GM18873 (cell line): ENCODE measurements around the gene MDFIC.
A peak's percentile ranks its signal among the peaks of the same experiment; 100 is the strongest.

Experiments used
- ATAC-seq: cut with Tn5 transposase; IDR thresholded peaks from one replicate; pipeline ENCODE4 v1.9.1; 2021; ENCODE audit warnings: mild to moderate bottlenecking, moderate library complexity, moderate number of reproducible peaks; ENCODE audit not compliant: unreplicated experiment, low FRiP score

MDFIC gene

GRCh38 chr7:114986190-114987180 lies 64.6 kb downstream of the MDFIC start:
- no peak for ATAC-seq

GRCh38 chr7:114988026-114988425 lies 66.1 kb downstream of the MDFIC start:
- no peak for ATAC-seq

GRCh38 chr7:114988755-114989375 lies 67.0 kb downstream of the MDFIC start:
- no peak for ATAC-seq

- no peak for ATAC-seq
Observed at GRCh38 chr7:114989531-114989930, 67.6 kb downstream of the MDFIC start.

- no peak for ATAC-seq
Observed at GRCh38 chr7:114997487-114998404, 75.9 kb downstream of the MDFIC start.

GRCh38 chr7:115004121-115004520 lies 82.2 kb downstream of the MDFIC start:
- no peak for ATAC-seq

- ATAC-seq: no peak
Observed at GRCh38 chr7:115005251-115005650, 83.4 kb downstream of the MDFIC start.

- ATAC-seq: no peak
Observed at GRCh38 chr7:115005953-115006352, 84.1 kb downstream of the MDFIC start.

- no peak for ATAC-seq
Observed at GRCh38 chr7:115007751-115008150, 85.9 kb downstream of the MDFIC start.

- ATAC-seq: peak; percentile 52
Observed at GRCh38 chr7:115008465-115009114, 86.7 kb downstream of the MDFIC start.

GRCh38 chr7:115009139-115009538 lies 87.2 kb downstream of the MDFIC start:
- peak; percentile 65 for ATAC-seq

GRCh38 chr7:115009736-115010440 lies 88.0 kb downstream of the MDFIC start:
- no peak for ATAC-seq

- ATAC-seq: no peak
Observed at GRCh38 chr7:115010441-115010820, 88.5 kb downstream of the MDFIC start.

GRCh38 chr7:115013886-115014285 lies 92.0 kb downstream of the MDFIC start:
- ATAC-seq: no peak

- ATAC-seq: no peak
Observed at GRCh38 chr7:115014794-115015193, 92.9 kb downstream of the MDFIC start.

GRCh38 chr7:115015619-115016018 lies 93.7 kb downstream of the MDFIC start:
- no peak for ATAC-seq

GRCh38 chr7:115019882-115020605 lies 98.2 kb downstream of the MDFIC start:
- ATAC-seq: no peak

- no peak for ATAC-seq
Observed at GRCh38 chr7:115023219-115023618, 101.3 kb downstream of the MDFIC start.

GRCh38 chr7:115024276-115024675 lies 102.4 kb downstream of the MDFIC start:
- no peak for ATAC-seq
